ENCODE measurements around the gene CYB561D1. TPM values are rescaled to one million over a fixed set of nuclear protein-coding genes. Genes with fewer than 3 reads are reported as not detected.

Gene CYB561D1
- total and polyA plus RNA-seq, 9 of the 15 experiments (the other 6 are each of a cell fraction or from before 2014, with no cell fraction given), result 0.71 to 7.2 (median 3.5) TPM

GRCh38 chr1:109484519-109484975, 9.3 kb upstream of the CYB561D1 start (continued):
- no peak for TF ChIP-seq HINFP (tag; conservative IDR thresholded peaks at IDR 0.05; ENCODE audit: low read depth)
- TF ChIP-seq TCFL5 (CRISPR knock-in tag; conservative IDR thresholded peaks at IDR 0.05), result no peak
- no peak for TF ChIP-seq MAFF (IDR thresholded peaks at IDR 0.05; ENCODE audit: low read length)
- TF ChIP-seq TSHZ1 (CRISPR knock-in tag; IDR thresholded peaks at IDR 0.05), result no peak
- no peak for TF ChIP-seq ERF (CRISPR knock-in tag; IDR thresholded peaks at IDR 0.05)
- no peak for TF ChIP-seq POU5F1 (IDR thresholded peaks at IDR 0.05; ENCODE audit: borderline replicate concordance, low read depth, low read length, partially characterized antibody)
- no peak for TF ChIP-seq XRCC3 (IDR thresholded peaks at IDR 0.05)
- TF ChIP-seq ZBTB2 (IDR thresholded peaks at IDR 0.05), result 0 out of 2 replicates have a peak, but pooled peaks have one; percentile 17
- peak; percentile 54; the same call in 1 of the 2 replicates for TF ChIP-seq FOXP4 (CRISPR knock-in tag; IDR thresholded peaks at IDR 0.05; ENCODE audit: borderline replicate concordance)
- TF ChIP-seq SRF (CRISPR knock-in tag; IDR thresholded peaks at IDR 0.05), result no peak
- TF ChIP-seq THRB (CRISPR knock-in tag; conservative IDR thresholded peaks at IDR 0.05), result no peak
- 0 out of 2 replicates have a peak, but pooled peaks have one; percentile 1 for TF ChIP-seq MTF1 (CRISPR knock-in tag; IDR thresholded peaks at IDR 0.05; ENCODE audit: borderline replicate concordance)
- TF ChIP-seq USF1 (CRISPR knock-in tag; IDR thresholded peaks at IDR 0.05), result 0 out of 2 replicates have a peak, but pooled peaks have one; percentile 5
- no peak for TF ChIP-seq TCF7 (IDR thresholded peaks at IDR 0.05; ENCODE audit: borderline replicate concordance)
- 0 out of 2 replicates have a peak, but pooled peaks have one; percentile 51 for TF ChIP-seq ZNF232 (CRISPR knock-in tag; IDR thresholded peaks at IDR 0.05)

Measured in K562 (cell line).